ENCODE data around the gene VARS2.
A peak's percentile ranks its signal among the peaks of the same experiment; 100 is the strongest.

DNA sequence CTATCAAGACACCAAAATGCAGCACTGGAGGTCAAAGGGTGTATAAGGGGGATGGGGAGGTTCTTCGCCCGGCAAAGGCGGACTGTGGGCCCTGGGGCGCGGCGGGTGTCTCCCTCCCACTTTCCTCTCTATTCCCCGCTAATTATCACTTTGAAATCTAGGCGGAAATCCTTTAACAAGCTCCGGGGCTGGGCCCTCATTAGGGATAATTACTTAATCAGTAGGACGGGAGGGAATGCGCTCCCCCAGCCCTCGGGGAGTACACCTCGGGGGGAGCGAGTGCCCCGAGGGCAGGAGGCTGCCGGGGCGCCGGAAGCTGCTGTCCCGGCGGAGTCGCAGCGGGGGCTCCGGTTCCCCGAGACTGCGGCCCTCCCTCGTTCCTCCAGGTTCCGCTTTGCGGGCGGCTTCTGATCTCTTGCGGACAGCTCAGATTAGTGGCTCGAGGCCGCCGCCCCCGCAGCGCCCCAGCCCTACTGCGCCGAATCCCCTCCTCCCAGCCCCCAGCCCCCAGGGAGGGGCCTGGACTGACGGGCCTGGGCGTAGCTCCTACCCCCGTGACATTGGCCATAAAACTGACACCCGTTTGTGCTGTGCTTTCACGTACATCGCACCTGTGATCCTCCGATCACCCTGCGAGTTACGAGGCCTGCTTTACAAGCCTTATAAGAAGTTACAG is 41.5 kb downstream of the VARS2 start:
- peak; percentile 43 to 74 (median 69) for TF ChIP-seq POLR2AphosphoS5 (IDR thresholded peaks at IDR 0.05)
- no peak for TF ChIP-seq POLR2A (IDR thresholded peaks at IDR 0.05)
